Right lobe of liver (tissue), 6 donors: ENCODE measurements around the gene EXT2. TPM values are rescaled to one million over a fixed set of nuclear protein-coding genes. Genes with fewer than 3 reads are reported as not detected.

Experiments
- ATAC-seq, 4 donors: fragments of 200-7000 bp; cut with Tn5 transposase; one replicate each; pipeline ENCODE4 v1.9.1; 2020; ENCODE audit warnings: mild to moderate bottlenecking in 4 of 4, moderate library complexity in 4 of 4
- DNase-seq, 3 donors: peaks; one replicate each; pipeline ENCODE4 v3.0.0-alpha.2; 2020
- H3K27ac ChIP-seq, 3 donors: fragments of 200-600 bp; one replicate each; pipeline ENCODE4 v1.8.0; 2022
- H3K27me3 ChIP-seq, 2 donors: fragments of 200-600 bp; one replicate each; pipeline ENCODE4 v1.8.0; 2022
- H3K36me3 ChIP-seq, 4 donors: fragments of 200-600 bp; sonication (generic) in 1 of 4; one replicate each; pipeline versions ENCODE4 v1.5.1 to v1.8.0; 2017 to 2022; ENCODE audit warnings: control low read depth in 1 of 4
- H3K4me1 ChIP-seq, 4 donors: fragments of 200-600 bp; sonication (generic) in 1 of 4; one replicate each; pipeline versions ENCODE4 v1.5.1 to v1.8.0; 2017 to 2022; ENCODE audit warnings: control low read depth in 1 of 4
- H3K4me3 ChIP-seq, 3 donors: fragments of 200-600 bp; one replicate each; pipeline ENCODE4 v1.8.0; 2022
- H3K9me3 ChIP-seq, 4 donors: fragments of 200-600 bp; sonication (generic) in 1 of 4; one replicate each; pipeline versions ENCODE4 v1.5.1 to v1.8.0; 2017 to 2022; ENCODE audit warnings: control low read depth in 1 of 4
- CTCF ChIP-seq, 4 donors: fragments of 200-600 bp in 3 of 4; fragments of 450-650 bp in 1 of 4; IDR thresholded peaks; one replicate each; pipeline versions ENCODE4 v1.5.1 to v1.8.0; 2016 to 2022; ENCODE audit warnings: antibody characterized with exemption in 4 of 4, mild to moderate bottlenecking in 2 of 4
- POLR2A ChIP-seq: fragments of 450-650 bp; IDR thresholded peaks from one replicate; pipeline ENCODE4 v1.6.1; 2017; ENCODE audit warnings: antibody characterized with exemption, mild to moderate bottlenecking
- WGBS: methylation state at CpG from one replicate; pipeline ENCODE4 v1.1.6; 2018; ENCODE audit warnings: low coverage, low lambda C conversion rate; ENCODE audit not compliant: insufficient coverage; ENCODE audit errors: missing lambda C conversion rate; 5-methylcytosine and 5-hydroxymethylcytosine counted together
- intact Hi-C, 2 donors: fragments of 100-400 bp; cut with DNase I; formaldehyde crosslinking; loops; one replicate each; pipeline versions ENCODE4 v1.11.2 to v1.14.1; 2022
- total RNA-seq, 6 experiments: library from RNA; depleted of rRNA in 2 of 6; stranded (reverse); fragments of >200 nt in 2 of 6; fragmentation: NEBNext Ultra II Directional in 3 of 6; extraction: Animal tissue kit (Norgen Biotek cat#: 25700) in 3 of 6; gene quantifications; one replicate each; pipeline versions ENCODE4 v1.1.0 to v1.2.4, GENCODE V29; 2016 to 2023
- donor health status: DM: no; HTN: yes; CAD: no.
- donor health status: DM: no; HTN: no; CAD: no.
- donor health status: DM: no; HTN: no; CAD: no.
- donor health status: DM: no; HTN: yes; CAD: no.
- donor health status: DM: no; HTN: yes; CAD: no.

Gene EXT2
- total RNA-seq, 6 experiments from 2014 or later = 21.9 to 31.3 (median 26.9) TPM

GRCh38 chr11:44071157-44071556 is 24.3 kb upstream of the EXT2 start:
- peaks cover 0 to 3% (median 0%) of the 10 kb centered on the region in 4 donors for H3K4me1 ChIP-seq
- ATAC-seq (no peak), DNase-seq (no peak)
- WGBS = no CpG with 5 or more reads among the region's 3 CpGs
- no peaks in the 10 kb centered on the region for H3K9me3 ChIP-seq
- TF ChIP-seq CTCF (IDR thresholded peaks at IDR 0.05) (no peak), POLR2A (no peak)
- H3K36me3 ChIP-seq = peaks cover 0 to 2% (median 0%) of the 10 kb centered on the region in 4 donors
- H3K4me3 ChIP-seq = no peak overlapping the region
- no peaks in the 10 kb centered on the region for H3K27me3 ChIP-seq
- intact Hi-C loops = no loop called here
- no peak overlapping the region for H3K27ac ChIP-seq

- no peak for ATAC-seq
- no peak overlapping the region for H3K27ac ChIP-seq
- peaks cover 0 to 2% (median 0%) of the 10 kb centered on the region in 4 donors for H3K36me3 ChIP-seq
- H3K4me3 ChIP-seq = no peak overlapping the region
- H3K4me1 ChIP-seq = no peaks in the 10 kb centered on the region
- no peaks in the 10 kb centered on the region for H3K27me3 ChIP-seq
- DNase-seq = no peak
- TF ChIP-seq CTCF (IDR thresholded peaks at IDR 0.05) (no peak), POLR2A (no peak)
- WGBS = 78% methylated on average over 3 of the region's 8 CpGs
- intact Hi-C loops = no loop called here
- H3K9me3 ChIP-seq = no peaks in the 10 kb centered on the region
Observed at GRCh38 chr11:44072757-44073658, 22.5 kb upstream of the EXT2 start.

GRCh38 chr11:44078794-44079193 is 16.7 kb upstream of the EXT2 start:
- ATAC-seq = no peak
- no CpG with 5 or more reads among the region's 5 CpGs for WGBS
- no peak for DNase-seq

GRCh38 chr11:44079376-44079775 is 16.1 kb upstream of the EXT2 start:
- ATAC-seq = no peak
- 92% methylated on average over 6 of the region's 6 CpGs for WGBS
- TF ChIP-seq POLR2A (no peak), CTCF (IDR thresholded peaks at IDR 0.05) (no peak)

More at GRCh38 chr11:44078794-44079193, 16.7 kb upstream of the EXT2 start:
- Histone ChIP-seq H3K36me3 (peaks cover 0 to 7% (median 1%) of the 10 kb centered on the region in 4 donors), H3K9me3 (no peaks in the 10 kb centered on the region), H3K4me1 (no peaks in the 10 kb centered on the region), H3K27me3 (no peaks in the 10 kb centered on the region), H3K4me3 (no peak overlapping the region), H3K27ac (no peak overlapping the region)
- TF ChIP-seq CTCF (IDR thresholded peaks at IDR 0.05) (no peak), POLR2A (no peak)
- intact Hi-C loops = no loop called here

More at GRCh38 chr11:44079376-44079775, 16.1 kb upstream of the EXT2 start:
- no peaks in the 10 kb centered on the region for H3K4me1 ChIP-seq
- H3K36me3 ChIP-seq = peaks cover 0 to 7% (median 1%) of the 10 kb centered on the region in 4 donors
- no peaks in the 10 kb centered on the region for H3K9me3 ChIP-seq
- H3K27ac ChIP-seq = no peak overlapping the region
- intact Hi-C loops = no loop called here
- H3K4me3 ChIP-seq = no peak overlapping the region
- DNase-seq = no peak
- no peaks in the 10 kb centered on the region for H3K27me3 ChIP-seq
